GM19467 (cell line): ENCODE results near the gene LAMA3.

Experiments used
- ATAC-seq: cut with Tn5 transposase; IDR thresholded peaks from one replicate; pipeline ENCODE4 v1.9.1; 2021; ENCODE audit warnings: mild to moderate bottlenecking, moderate library complexity; ENCODE audit not compliant: unreplicated experiment

LAMA3 gene, protein sequence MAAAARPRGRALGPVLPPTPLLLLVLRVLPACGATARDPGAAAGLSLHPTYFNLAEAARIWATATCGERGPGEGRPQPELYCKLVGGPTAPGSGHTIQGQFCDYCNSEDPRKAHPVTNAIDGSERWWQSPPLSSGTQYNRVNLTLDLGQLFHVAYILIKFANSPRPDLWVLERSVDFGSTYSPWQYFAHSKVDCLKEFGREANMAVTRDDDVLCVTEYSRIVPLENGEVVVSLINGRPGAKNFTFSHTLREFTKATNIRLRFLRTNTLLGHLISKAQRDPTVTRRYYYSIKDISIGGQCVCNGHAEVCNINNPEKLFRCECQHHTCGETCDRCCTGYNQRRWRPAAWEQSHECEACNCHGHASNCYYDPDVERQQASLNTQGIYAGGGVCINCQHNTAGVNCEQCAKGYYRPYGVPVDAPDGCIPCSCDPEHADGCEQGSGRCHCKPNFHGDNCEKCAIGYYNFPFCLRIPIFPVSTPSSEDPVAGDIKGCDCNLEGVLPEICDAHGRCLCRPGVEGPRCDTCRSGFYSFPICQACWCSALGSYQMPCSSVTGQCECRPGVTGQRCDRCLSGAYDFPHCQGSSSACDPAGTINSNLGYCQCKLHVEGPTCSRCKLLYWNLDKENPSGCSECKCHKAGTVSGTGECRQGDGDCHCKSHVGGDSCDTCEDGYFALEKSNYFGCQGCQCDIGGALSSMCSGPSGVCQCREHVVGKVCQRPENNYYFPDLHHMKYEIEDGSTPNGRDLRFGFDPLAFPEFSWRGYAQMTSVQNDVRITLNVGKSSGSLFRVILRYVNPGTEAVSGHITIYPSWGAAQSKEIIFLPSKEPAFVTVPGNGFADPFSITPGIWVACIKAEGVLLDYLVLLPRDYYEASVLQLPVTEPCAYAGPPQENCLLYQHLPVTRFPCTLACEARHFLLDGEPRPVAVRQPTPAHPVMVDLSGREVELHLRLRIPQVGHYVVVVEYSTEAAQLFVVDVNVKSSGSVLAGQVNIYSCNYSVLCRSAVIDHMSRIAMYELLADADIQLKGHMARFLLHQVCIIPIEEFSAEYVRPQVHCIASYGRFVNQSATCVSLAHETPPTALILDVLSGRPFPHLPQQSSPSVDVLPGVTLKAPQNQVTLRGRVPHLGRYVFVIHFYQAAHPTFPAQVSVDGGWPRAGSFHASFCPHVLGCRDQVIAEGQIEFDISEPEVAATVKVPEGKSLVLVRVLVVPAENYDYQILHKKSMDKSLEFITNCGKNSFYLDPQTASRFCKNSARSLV (N-terminal part only)

DNA sequence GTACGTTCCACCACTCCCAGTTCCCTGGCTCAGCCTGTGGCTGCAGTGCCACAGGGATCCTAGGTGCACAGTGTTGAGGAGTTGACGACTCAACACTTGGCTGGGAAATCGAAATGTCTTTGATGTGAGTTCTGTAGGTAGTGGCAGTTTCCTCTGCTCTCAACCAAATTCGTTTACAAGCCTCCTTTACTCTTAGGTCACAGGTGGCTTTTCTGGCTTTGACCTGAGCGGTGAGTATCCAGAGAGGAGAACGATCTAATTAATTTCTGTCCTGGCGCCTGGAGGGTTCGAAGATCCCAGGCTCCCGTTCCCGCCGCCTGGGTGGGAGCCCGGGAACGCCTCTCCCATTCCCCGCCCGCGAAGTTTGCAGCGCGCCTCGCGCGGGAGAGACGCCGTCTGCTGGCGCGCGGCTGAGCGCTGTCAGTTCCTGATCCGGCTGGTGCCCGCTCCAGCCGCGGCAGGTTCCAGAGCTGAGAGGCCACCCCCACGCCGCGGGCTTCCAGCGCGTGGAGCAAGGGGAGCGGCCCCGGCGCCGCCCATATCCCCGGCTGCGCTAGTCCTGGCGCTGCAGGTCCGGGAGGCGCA, at the start of gene LAMA3:
Gene LAMA3, plus strand, starts transcription at position 423 of the 585 bp plus-strand sequence. CDS start 231 bp downstream, outside the sequence.
- no peak for ATAC-seq

DNA sequence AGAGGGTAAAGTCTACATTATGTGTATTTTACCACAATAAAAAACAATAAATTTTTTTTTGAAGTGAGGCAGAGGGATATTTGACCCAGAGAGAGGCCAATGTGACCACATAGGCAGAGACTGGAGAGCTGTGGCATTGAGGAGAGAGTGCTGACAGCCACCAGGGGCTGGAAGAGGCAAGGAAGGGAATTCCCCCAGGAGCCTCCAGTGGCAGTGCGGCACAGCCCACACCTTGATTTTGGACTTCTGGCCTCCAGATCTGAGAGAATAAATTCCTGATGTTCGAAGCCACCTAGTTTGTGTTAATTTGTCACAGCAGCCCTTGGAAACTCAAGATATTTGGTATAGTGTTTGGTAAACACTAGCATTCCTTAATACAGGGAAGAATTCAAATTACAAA, 49.2 kb upstream of the LAMA3 start:
- no peak for ATAC-seq

DNA sequence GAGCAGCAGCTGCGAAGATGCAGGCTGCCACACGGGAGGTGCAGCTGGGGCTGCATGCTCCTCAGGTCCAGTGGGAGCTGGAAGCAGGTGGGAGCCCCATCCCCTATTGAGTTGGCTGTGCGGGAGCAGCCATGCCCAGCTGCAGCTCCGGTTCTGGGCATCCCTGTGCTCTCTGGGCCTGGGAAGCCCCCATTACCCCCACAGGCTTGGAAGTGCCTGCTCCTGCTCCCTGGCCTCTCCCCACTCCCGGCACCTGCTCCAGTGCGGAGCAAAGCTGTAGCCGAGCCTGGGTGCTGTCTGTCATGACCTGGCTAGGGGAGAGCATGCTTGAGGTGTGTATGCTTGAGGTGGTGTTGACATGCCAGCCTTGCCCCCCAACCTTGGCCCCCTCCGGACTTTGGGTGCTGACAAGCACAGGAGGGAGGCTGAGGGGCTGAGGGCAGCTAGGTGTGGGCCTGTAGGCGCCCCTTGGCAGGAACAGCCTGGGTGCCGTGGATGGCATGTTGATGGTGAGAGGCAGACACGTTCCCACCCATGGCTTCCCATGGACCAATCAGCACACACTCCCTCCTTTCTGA, 48.0 kb upstream of the LAMA3 start:
- ATAC-seq: no peak

DNA sequence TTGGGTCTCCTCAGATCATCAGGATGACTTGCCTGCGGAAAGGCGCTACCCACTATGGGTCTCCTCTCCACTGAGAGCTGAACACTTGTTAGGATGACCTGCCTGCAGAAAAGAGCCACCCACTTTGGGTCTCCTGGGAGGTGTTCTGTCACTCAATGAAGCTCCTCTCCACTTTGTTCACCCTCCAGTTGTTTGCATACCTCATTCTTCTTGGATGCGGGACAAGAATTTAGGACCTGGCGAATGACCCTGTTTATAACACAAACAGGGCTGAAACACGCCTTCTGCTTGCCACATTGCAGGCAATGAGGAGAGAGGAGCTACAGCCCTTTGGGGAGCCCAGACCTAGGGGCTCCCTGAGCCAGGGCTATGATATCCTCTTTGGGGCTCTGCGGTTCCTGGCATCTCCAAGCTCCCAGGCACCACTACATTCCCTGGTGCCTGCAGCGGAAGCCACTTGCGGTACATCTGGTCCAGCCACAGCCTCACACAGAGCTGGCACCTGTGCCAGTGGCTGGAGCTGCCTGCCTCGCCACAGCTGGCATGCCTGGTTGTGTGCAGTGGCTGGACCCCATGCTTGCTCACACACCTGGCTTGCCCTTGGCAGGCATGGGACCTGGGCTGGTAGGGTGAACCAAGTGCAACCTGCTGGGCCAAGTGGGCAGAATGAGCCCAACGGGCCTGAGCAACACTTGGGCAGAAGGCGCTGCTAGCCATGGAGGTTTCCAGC, 47.2 kb upstream of the LAMA3 start:
- ATAC-seq: no peak

DNA sequence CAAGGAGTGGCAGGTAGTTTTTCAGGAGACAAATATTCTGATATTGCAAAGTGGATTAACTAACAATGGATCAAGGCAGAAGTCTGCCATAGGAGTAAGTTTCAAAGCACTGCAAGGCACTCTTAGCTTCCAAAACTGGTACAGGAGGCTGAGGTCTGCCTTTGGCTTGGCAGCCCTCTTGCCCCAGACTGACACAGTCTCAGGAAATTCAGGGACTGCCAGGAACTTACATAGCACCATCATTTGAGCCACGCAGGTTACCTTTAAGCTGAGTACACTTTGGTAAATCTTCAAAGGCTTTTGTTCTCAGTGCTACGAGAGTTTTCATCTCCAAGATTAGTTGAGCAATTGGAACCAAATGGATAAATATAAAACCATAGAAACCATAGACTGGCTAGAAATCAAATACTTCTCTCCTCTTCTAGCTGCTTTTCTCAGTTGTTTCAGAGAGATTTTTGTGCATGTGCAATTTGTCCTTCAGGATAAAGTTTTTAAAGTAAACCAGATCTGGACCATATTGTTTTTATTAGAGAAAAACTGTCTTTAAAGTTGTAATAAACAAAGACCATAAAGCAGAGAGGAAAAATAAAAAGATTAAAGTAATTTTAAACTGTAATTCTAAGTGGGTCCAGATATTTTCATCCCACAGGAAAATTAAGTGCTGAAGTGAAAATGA, 45.3 kb upstream of the LAMA3 start:
- ATAC-seq: no peak

DNA sequence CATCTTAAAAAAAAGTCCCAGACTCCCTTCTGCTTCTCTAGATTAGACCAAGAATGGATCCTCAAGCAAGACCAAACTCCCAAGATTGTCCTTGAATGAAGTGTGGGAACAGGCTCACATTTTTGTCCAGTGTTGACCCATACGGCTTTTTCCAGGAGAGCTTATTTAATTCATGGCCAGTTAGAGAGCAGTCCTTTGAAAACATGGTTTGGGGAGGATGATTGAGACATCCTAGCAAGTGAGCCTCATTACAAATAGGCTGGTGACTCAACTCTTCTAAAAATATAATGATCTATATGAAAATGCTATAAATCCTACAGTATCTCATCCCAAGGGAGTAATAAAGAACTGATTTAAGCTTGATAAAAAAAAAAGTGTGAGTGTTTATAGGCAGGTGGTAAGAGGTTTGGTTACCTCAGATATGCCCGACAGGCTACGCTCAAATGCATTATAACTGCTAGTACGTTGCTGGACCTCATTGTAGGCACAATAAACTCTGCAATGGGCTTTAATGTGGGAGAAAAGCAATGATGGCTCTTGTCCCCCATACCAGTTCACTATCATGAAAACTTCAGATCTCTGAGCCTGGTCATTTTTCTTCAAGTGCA, 43.6 kb upstream of the LAMA3 start:
- ATAC-seq: no peak

DNA sequence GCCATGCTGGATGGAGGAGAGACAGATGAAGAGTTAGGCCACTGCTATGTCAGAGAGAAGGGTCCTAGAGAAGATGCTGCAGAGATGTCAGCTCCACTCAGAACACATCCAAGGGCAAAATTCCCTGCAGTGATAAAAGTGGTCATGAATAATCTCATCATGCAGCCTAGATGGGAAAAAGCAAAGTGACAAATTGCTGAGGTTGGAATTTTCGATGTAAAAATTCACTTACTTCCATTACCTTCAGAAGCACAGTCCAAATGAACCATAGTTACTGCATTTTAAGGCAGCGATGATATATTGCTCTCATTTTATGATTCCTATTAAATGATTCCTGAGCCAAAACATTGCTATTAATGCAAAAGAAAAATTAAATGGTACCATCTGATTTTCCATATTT, 43.0 kb upstream of the LAMA3 start:
- no peak for ATAC-seq

DNA sequence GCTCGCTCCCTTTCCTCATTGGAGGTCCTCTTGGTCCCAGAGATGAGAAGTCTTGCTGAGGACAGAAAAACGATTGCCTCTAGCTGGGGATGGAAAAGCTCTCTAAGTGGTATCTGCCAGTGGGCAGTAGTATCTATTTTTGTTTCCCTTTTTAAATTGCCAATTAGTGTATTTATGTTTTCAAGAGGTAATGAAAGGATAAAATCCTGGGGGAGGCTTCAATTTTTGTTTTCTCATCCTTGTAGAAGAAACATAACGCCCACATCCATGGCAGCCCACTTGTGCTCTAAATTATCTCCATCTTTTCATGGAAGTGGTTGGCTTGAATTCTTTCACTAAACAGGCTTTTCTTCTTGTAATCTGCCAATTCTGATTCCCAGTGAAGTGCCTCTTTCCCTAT, 40.8 kb upstream of the LAMA3 start:
- ATAC-seq: no peak

DNA sequence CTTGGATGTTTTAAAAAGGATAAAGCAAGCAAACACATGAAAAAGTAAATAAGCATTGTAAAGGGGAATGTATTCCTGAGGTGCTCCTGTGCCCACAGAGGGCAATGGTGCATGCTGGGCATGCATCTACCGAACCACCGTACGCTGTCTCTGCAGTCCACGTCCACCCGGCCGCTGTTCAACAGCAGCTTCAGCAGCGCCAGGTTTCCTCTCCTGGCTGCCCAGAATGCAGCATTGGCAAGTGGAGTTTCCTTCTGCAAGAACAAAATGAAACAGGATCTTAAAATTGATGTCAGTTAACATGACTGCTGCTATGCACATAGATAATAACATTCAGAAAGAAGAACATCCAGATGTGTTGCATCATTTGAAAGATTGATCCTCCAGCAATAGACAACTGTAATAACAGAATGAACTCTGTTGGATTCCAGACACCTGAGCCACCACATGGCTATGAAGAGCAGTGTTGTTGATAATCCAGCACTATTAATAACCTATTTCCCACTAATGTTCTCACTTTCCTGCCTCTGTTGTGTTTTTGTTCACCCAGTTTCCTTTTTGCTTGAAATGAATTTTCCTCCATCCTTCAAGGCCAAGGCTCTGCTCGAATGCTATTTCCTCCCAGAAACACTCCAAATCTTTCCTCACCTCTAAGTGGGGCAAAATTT, 40.2 kb upstream of the LAMA3 start:
- ATAC-seq: no peak

DNA sequence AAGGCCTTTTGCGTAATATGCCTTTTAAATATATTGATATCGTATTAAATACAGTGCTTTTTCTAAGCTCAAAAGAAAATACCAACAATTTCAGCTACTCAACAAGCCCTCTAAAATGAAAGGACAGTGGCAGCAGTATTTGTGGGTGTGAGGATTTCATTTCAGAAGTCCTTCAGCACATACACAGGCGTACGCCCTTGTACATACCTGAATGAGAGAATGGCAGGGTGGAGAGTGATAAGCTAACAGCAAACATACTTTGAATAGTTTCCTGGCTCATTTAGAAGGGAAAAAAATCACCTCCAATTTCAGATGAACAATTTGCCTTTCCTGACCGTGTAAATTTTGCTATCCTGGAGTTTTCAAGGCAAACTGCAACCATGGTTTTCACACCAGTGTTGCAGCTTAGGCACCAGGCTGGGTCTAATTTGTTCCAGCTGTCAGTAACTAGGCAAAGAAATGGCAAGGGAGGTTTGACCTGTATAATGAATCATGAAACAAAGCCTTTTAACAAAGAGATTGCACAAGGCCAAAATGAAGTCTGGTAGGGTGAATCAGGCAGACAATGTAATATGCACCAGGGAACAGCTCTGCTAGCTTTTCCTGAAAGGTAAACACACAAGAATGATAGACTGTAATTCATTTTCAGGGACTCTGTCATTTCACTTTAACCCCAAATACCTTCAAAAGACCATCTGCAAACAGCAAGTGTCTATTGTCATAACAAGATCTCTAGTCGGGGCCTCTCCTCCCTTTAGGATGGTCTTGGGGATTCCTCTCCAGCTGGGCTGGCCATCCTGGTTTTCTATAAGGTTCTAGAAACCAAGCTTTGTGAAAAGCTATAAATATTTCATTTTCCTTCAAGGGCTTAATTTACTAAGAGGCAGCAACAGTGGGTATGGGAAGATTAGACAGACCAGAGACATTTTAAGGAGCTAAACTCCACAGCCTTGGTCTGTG, 38.0 kb upstream of the LAMA3 start:
- ATAC-seq: no peak

DNA sequence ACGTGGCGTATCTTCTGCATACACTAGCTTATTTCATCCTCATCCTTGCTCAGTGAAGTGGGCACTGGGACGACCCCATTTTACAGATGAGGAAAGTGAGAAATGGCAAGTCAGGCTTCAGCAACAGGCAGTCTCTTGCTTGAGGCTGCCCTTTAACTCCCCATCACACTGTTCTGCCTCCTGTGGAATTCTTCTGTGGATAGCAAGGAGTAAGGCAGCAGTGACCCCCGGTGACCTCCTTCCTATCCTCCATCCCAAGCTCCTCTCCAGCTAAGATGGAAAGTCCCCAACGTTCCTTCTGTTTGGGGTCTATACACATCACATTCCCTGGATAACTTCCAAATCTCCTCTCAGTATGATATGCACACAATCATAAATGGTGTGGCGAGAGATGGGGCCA, 37.0 kb upstream of the LAMA3 start:
- no peak for ATAC-seq

DNA sequence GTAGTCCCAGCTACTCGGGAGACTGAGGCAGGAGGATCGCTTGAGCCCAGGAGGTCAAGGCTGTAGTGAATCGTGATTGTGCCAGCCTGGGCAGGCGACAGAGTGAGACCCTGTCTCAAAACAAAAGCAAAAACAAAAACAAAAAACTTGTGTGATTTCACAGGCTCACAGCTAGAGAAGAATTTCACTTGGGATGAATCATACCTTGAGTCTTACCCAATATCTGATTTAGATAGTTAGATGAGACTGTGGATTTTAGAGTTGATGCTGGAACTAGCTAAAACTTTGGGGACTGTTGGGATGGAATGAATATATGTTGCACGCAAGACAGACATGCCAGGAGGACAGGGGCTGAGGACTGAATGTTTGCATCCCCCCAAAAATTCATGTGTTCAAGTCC, 31.0 kb upstream of the LAMA3 start:
- ATAC-seq: no peak

DNA sequence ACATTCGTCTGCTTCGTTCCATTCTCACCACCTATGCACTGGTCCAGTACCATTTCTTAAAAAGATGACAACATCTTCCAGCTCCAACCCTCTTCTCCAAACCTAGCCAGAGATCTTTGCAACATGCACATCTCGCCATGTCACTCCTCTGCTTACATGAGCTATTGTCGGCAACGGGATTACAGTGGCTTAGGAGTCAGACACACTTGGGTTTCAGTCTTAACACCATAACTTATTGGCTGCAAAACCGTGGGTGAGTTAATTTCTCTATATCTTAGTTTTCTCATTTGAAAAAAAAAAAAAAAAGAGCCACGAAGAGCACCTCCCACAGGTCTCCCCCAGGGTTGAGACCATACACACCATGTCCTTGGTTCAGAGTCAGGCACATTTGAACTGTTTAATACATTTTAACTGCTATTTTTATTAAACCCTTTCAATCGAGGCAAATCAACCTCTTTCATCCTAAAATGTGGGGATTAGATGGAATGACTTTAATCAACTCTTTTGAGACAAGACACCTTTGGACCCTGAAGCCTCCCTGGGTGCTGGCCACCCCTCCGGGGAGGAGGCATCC, 27.4 kb upstream of the LAMA3 start:
- ATAC-seq: no peak

DNA sequence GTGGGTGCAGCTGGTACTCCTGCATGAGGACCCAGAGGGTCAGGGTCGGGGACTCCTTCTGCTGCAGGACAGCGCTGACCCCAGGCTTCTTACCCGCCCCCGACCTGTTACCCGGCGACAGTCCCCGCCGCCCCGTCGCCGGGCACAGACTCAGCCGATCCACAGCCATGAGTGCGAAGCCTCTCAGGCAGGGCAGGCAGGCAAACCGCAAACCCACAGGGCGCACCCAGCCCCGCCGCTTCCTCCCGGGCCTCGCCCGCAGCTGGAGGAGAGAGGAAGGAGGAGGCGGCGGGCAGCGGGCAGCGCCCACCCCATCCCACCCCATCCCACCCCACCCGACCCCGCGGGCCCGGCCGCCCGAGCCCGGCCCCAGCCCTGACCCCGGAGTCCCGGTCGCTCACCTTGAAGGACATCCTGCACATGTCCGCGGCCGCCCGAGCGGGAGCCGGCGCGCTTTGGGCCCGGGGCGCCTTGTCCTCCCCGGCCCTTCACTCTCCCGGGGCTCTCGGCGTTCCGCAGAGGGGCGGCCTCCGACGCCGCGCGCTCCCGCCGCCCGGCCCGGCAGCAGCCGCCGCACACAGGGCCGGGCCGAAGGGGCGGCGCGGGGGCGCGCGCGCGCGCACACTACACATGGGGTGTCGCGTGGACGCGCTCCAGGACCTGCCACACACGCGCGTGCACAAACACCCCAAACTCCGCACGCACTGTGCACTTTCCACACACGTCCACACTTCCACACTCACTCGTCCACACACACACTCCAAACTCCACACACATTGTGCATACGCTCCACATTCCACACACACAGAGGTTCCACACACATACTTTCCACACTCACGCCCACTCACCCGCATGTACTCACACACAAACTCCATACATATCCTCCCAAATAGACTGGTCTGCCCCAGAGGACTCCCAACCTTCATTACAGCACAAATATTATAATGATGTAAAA, 26.7 kb upstream of the LAMA3 start, which contains the start of gene ANKRD29:
Gene ANKRD29, minus strand, starts transcription at position 603 of the 955 bp plus-strand sequence. Its CDS starts 181 bp downstream, at position 422.
- no peak for ATAC-seq

DNA sequence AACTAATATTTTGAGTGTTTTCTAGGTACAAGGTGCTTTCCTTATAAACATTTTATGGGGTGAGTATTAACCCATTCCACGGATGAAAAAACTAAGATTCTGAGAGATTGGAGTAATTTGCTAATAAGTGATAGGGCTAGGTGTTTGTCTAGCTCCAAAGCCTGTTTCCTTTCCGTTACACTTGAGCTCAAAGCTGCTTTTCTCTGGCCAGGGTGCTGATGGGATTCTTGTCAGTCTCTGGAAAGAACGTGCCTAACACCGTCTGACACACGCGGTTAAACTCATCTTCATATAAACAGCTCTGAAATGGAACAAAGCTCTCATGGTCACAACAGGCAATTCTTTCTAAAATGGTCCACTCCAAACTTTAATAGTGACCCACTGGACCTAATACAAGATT, 24.6 kb upstream of the LAMA3 start:
- no peak for ATAC-seq

DNA sequence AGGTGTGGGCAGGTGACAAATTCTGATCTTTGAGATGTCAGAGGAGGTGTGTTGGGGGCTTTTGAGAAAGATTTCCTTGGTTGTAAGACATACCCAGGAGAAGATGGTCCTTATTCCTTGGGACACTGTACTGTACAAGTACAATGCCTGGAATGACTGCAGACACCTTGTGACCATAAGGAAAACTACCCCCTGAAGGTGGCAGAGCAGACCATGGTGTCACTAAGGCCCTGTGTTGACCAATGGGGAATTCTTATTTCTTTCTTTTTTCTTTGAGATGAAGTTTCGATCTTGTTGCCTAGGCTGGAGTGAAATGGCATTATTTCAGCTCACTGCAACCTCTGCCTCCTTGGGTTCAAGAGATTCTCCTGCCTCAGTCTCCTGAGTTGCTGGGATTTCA, 22.1 kb upstream of the LAMA3 start:
- no peak for ATAC-seq
